NAMALWA (cell line): ENCODE measurements around the gene DEDD2.
"Not testable (repeated sequence)": the region's sequence is repeated elsewhere in the genome, so short reads cannot be mapped to it uniquely, and the experiment has no call there.

Experiments used
- DNase-seq: peaks from one replicate; pipeline ENCODE4 v3.0.0-alpha.2; 2015; ENCODE audit warnings: low spot score

The DEDD2 gene

GRCh38 chr19:42217520-42218437, at the start of gene DEDD2:
TSS of gene DEDD2 (minus strand) at chr19:42217677. CDS start at chr19:42217007, 670 bp downstream.
- peak; percentile 99 for DNase-seq

DNA sequence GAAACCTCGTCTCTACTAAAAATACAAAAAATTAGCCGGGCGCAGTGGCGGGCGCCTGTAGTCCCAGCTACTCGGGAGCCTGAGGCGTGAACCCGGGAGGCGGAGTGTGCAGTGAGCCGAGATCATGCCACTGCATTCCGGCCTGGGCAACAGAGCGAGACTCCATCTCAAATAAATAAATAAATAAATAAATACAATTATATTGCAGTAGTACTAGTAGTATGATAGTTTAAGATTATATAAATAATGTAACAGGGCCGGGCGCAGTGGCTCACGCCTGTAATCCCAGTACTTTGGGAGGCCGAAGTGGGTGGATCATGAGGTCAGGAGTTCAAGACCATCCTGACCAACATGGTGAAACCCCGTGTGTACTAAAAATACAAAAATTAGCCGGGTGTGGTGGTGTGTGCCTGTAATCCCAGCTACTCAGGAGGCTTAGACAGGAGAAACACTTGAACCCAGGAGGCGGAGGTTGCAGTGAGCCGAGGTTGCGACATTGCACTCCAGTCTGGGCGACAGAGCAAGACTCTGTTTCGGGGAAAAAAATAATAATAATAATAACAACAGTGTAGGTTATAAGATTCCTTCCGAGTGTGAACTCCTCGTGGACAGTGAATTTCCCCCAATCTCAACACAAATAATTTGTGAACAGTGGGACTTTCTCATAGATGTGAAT, 49.6 kb upstream of the DEDD2 start:
- DNase-seq, result not testable (repeated sequence)

- DNase-seq, result not testable (repeated sequence)
These were observed 48.6 kb upstream of the DEDD2 start for GRCh38 chr19:42266105-42266504.

DNA sequence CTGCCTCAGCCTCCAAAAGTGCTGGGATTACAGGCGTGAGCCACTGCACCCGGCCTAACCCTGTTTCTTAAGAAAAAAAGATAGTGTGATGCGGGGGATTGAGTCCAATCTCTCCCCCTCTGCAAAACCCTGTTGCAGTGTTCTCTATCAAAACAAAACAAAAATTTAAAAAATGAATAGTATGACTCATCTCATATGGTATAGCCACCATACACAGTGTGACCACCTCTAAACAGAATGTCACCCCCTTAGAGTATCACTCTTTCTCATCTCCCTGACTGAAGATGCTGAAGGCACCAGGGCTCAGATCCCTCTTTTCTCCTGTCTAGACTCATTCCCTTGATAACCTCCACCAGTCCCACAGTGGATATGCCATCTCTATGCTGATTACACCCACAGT, 44.3 kb upstream of the DEDD2 start:
- DNase-seq, result no peak

- DNase-seq, result not testable (repeated sequence)
These were observed 40.4 kb upstream of the DEDD2 start for GRCh38 chr19:42257842-42258241.

DNA sequence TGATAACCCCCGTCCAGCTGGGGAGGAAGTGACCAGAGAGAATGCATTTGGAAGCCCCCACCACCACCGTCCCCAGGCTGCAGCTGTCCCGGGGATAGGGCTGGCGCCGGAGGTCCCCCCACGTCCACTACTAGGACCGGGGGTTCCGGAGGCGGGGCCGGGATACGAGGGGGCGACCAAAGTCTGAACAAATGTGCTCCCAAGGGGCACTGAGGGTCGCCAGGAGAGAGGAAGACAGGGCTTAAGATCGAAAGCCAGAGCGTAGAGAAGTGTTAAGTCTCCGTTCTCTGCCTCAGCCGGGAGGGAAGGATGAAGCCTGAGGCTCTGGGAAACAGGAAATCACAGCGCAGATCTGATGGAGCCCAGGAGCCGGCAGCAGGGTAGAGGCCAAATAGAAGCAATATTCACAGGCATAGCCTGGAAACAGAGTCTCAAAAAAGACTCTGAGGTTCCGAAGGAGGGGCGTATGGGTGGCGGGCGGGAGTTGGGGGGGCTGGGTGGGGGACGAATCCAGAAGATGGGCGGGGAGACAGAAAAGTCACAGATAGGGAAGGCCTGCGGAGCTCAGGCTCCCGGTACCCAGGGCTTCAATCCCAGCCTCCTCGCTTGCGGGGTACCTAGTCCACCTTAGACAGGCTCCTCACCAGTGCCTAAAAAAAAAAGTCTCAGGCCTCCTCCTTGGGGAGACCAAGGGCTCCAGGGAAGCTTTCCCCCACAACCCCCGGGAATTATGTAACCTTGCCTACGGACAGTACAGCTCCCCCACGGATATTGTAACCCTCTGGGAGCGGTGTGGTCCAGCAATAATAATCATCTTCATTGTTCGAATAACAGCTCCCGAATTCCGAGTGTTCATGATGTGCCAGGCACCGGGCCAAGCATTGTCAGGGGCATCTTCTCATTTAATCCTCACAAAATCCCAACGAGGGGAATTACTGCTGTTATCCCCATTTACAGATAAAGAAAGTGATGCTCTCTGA, 38.6 kb upstream of the DEDD2 start:
- no peak for DNase-seq

DNA sequence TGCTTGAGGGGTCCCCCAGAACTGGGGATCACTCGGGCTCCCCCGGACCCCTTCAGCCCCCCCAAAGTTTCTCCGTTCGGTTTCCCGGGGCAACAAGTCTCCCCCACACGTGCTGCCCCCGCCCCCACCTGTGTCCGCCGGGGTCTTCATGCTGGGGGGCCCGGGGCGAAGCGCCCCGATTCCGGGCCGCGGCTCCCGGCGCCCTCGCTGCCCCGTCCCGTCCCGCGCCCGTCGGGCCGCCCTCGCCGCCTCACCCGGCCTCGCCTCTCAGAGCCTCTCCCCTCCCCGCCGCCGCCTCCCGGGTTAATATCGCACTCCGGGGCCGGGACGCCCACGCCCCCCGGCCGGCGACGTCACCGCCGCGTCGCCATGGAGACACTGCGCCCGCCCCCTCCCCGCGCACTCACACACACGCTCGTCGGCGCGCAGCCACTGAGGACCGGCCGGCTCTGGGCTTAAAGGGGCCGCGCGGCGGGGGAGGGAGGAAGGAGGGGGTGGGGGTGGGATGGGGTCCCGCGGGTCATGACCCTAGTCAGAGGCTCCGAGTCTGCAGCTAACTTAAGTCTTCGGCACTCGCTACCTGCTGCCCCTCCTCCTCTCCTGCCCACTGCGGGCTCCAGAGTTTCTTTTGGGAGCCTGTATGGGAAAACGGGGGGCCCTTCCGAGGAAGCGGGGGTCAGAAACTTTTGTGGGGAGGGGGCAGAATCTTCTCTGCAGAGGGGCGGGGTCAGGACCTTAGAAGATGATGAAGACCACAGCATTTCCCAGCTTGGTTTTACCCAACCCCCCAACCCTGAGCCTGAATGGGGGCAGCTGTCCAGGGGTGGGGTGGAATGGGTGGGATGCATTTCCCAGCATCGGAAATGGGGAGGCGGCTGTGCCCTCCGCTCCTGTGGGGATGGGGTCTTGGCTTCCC, 37.6 kb upstream of the DEDD2 start, which contains the start of gene ERF:
Gene ERF, minus strand, starts transcription at position 279 of the 916 bp plus-strand sequence. Its CDS starts 129 bp downstream, at position 150.
- DNase-seq, result peak; percentile 92

DNA sequence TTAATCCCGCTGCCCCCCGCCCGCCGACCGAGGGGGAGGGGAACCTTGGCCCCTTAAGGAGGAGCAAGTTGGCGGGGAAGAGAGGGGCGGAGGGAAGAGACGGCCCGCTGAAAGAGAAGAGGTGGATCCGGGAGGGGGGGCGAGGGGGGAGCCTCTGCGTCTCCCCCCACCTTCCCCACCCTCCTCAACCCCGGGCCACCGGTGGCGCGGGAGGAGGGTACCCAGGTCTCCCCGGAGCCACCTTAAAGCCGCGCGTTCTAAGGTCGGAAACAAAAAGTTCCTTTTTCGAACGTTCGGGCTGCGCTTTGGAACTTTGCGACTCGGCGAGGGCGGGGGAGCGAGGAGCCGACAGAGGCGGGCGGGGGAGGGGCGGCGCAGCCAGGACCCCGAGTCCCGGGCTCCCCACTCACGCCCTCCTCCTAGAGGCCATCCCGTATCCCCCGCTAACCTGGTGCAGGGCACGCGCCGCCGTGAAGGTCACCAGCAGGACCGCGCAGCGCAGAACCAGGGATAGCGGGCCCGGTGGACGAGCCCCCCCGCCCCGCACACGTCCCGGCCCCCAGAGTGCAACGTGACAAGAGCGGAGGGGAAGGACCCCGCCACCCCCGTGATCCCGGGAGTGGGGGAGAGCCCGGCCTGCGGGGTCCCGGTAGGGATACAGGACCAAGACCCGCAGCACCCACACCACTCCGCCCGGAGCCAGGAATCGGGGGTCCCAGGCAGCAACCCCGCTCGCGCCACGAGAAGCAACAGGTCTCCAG, 36.8 kb upstream of the DEDD2 start:
- peak; percentile 82 for DNase-seq

- peak; percentile 60 for DNase-seq
These were observed 36.0 kb upstream of the DEDD2 start for GRCh38 chr19:42253245-42254088.

DNA sequence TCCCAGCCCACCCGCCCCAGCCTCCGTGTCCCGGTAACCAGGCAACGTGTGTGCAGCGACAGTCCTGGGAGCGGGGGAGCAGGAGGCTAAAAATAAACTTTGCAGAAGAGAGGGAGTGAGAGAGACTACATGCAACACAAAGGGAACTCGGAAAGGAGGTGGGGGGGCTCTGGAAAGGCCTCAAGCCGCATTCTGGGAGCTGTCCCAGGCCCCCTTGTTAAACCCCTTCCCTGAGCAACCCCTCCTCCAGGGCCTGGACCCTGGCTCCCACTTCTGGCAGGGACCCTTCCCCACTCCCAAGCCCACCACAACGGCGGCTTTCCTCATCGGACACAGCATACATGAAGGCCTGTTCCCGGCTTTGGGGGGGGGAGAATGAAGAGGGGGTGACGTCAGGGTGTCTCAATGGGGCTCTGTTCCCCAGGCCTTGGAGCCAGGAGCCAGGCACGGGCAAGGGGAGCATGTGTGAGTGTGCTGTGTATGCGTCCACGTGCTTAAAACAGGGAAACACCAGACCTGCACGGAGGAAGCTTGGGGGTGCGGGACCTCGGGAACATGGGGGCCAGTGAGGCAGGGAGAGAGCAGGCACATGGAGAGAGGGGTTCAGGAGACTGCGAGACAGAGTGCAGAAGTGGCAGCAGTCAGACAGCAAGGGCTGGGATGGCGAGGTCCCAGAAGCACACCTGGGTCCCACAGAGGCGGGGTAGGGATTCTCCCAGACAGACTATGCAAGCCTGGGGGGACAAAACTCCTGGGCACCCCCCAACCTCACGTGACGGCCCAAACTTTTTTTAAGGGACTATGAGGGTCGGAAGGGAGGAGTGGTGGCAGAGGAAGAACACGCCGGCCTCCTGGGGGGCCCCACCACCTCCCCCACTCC, 35.1 kb upstream of the DEDD2 start:
- DNase-seq, result no peak

- DNase-seq, result no peak
These were observed 34.3 kb upstream of the DEDD2 start for GRCh38 chr19:42251572-42252358.

- no peak for DNase-seq
These were observed 33.4 kb upstream of the DEDD2 start for GRCh38 chr19:42250666-42251531.

DNA sequence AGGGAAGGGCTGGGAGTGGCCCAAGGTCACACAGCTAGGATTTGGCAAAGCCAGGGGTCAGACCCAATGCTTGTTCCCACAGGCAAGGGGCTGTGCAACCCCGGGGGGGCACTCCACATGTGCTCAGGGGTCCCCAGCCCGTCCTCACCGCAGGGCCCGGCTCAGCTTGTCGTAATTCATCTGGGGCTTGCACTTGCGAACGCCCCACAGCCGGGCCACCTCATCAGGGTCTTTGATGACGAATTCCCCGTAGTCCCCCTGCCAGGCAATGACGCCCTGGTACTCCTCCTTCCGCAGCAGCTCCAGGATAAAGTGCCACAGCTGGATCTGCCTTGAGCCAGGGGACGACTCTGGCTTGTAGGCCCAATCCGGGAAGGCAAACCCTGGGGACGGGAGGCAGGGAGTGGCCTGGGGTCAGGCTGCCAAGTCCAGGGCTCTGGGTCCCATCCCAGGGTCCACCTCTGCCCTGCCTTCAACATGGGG, 32.7 kb upstream of the DEDD2 start:
- DNase-seq, result no peak

DNA sequence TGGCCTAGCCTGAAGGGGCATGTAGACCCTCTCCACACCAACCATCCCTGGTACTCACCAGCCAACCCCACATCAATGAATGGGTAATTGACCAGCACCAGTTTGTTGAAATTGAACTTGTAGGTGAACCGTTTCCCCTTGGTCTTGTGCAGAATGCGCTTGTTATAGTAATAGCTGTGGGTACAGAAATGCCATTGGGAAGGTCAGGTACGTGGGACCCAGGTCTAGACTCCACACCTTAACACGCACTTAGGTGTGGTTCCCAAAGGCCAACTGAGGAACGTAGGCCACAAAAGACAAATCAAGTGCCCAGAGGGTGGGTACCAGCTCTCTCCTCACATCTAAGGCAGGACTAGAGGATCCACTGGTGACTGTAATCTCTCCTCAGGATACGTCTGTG, 32.3 kb upstream of the DEDD2 start:
- no peak for DNase-seq

- DNase-seq, result no peak
These were observed 31.8 kb upstream of the DEDD2 start for GRCh38 chr19:42249149-42249750.
